Endothelial cell of umbilical vein (primary cell): Measurements from ENCODE around the gene MOXD1. TPM values are rescaled to one million over a fixed set of nuclear protein-coding genes. Genes with fewer than 3 reads are reported as not detected.

ENCODE experiments used
- BruUV-seq: library from RNA; stranded (reverse); fragments of 400-500 nt; replicated peaks from 2 replicates; lab custom pipeline; 2021; lab: Mats Ljungman, UMichigan
- CTCF ChIA-PET: fragments of 300-600, 350-600 bp; sonication (Branson Sonifier 250); formaldehyde crosslinking; loops from one replicate; lab custom pipeline; 2021; ENCODE audit warnings: antibody characterized with exemption, inconsistent platforms; lab: Charles Lee
- POLR2A ChIA-PET: fragments of 300-600, 350-600 bp; sonication (Branson Sonifier 250); formaldehyde crosslinking; loops from one replicate; lab custom pipeline; 2021; ENCODE audit warnings: antibody characterized with exemption, inconsistent platforms; lab: Charles Lee
- DNase-seq: peaks from one replicate; pipeline ENCODE4 v3.0.0-alpha.2; 2011; ENCODE audit warnings: low read depth, low spot score
- FAIRE-seq: peaks from 2 replicates; lab custom pipeline; 2011; peaks lifted over from hg19 to GRCh38; lab: Jason Lieb, UNC
- H2AFZ ChIP-seq: 2 replicates; pipeline ENCODE4 v1.6.0; 2012; ENCODE audit warnings: low read depth, low read length, control low read depth, inconsistent platforms
- H3K27ac ChIP-seq: 2 replicates; pipeline ENCODE4 v1.5.1; 2011; ENCODE audit warnings: low read depth, mild to moderate bottlenecking, control low read depth, low read length, moderate library complexity; ENCODE audit not compliant: insufficient read depth
- H3K27me3 ChIP-seq, 2 experiments: 2 replicates each; pipeline versions ENCODE4 v1.6.0 to v1.6.1; 2011; ENCODE audit warnings: low read length in 2 of 2, mixed read lengths in 1 of 2; ENCODE audit not compliant: control insufficient read depth in 2 of 2, insufficient read depth in 2 of 2
- H3K36me3 ChIP-seq, 2 experiments: 2 replicates in 1 of 2; 3 replicates in 1 of 2; pipeline ENCODE4 v1.5.1; 2011; ENCODE audit warnings: low read length in 2 of 2, mild to moderate bottlenecking in 1 of 2, moderate library complexity in 1 of 2; ENCODE audit not compliant: control insufficient read depth in 2 of 2, insufficient read depth in 2 of 2; ENCODE audit errors: extremely low read depth in 1 of 2
- H3K4me1 ChIP-seq: 3 replicates; pipeline ENCODE4 v1.5.1; 2011; ENCODE audit warnings: mild to moderate bottlenecking, low read length; ENCODE audit not compliant: control insufficient read depth, insufficient read depth; ENCODE audit errors: extremely low read depth
- H3K4me2 ChIP-seq: 2 replicates; pipeline ENCODE4 v1.6.1; 2011; ENCODE audit warnings: low read length, control low read depth, mixed read lengths; ENCODE audit not compliant: insufficient read depth
- H3K4me3 ChIP-seq, 3 experiments: fragments of 200-600 bp in 1 of 3; sonication (generic), shearing (Covaris generic) in 1 of 3; replicated peaks in 1 of 3; 2 replicates each; pipeline ENCODE4 v1.5.1; 2011 to 2016; ENCODE audit warnings: control low read depth in 3 of 3, low read length in 3 of 3, mild to moderate bottlenecking in 2 of 3, inconsistent platforms in 1 of 3, low read depth in 1 of 3, moderate library complexity in 1 of 3; ENCODE audit not compliant: insufficient read depth in 1 of 3
- H3K79me2 ChIP-seq: 2 replicates; pipeline ENCODE4 v1.6.0; 2012; ENCODE audit warnings: low read length, inconsistent platforms; ENCODE audit not compliant: control insufficient read depth, insufficient read depth
- H3K9ac ChIP-seq: replicated peaks from 2 replicates; pipeline ENCODE3; 2011; ENCODE audit warnings: low read length, control low read depth; ENCODE audit not compliant: insufficient read depth; ENCODE audit errors: extremely low read depth
- H3K9me1 ChIP-seq: replicated peaks from 3 replicates; pipeline ENCODE4 v1.6.0; 2011; ENCODE audit warnings: mild to moderate bottlenecking, low read length; ENCODE audit not compliant: control insufficient read depth, insufficient read depth; ENCODE audit errors: extremely low read depth
- H3K9me3 ChIP-seq: replicated peaks from 2 replicates; pipeline ENCODE4 v1.5.1; 2012; ENCODE audit warnings: low read length, inconsistent platforms; ENCODE audit not compliant: control insufficient read depth, insufficient read depth
- H4K20me1 ChIP-seq: replicated peaks from 2 replicates; pipeline ENCODE3; 2011; ENCODE audit warnings: mild to moderate bottlenecking, low read length; ENCODE audit not compliant: control insufficient read depth, insufficient read depth; ENCODE audit errors: extremely low read depth
- EZH2 ChIP-seq: IDR thresholded peaks from 2 replicates; pipeline ENCODE4 v1.6.1; 2012; ENCODE audit warnings: borderline replicate concordance, low read depth, mild to moderate bottlenecking, moderate library complexity, low read length, inconsistent platforms; ENCODE audit not compliant: severe bottlenecking
- FOS ChIP-seq: IDR thresholded peaks from 2 replicates; pipeline ENCODE4 v1.6.1; 2011; ENCODE audit warnings: mild to moderate bottlenecking, low read length, moderate library complexity, borderline replicate concordance; ENCODE audit not compliant: insufficient read depth
- GATA2 ChIP-seq: IDR thresholded peaks from 2 replicates; pipeline ENCODE4 v1.7.0; 2011; ENCODE audit warnings: low read depth, mild to moderate bottlenecking, moderate library complexity, mixed read lengths, low read length; ENCODE audit not compliant: insufficient read length, insufficient read depth
- JUN ChIP-seq: IDR thresholded peaks from 2 replicates; pipeline ENCODE4 v1.6.1; 2011; ENCODE audit warnings: borderline replicate concordance, low read depth; ENCODE audit not compliant: insufficient read length, insufficient read depth
- MYC ChIP-seq: IDR thresholded peaks from one replicate; pipeline ENCODE4 v1.6.1; 2011; ENCODE audit warnings: mild to moderate bottlenecking, low read depth, low read length
- POLR2A ChIP-seq: IDR thresholded peaks from 2 replicates; pipeline ENCODE4 v1.6.1; 2012; ENCODE audit warnings: low read depth, mild to moderate bottlenecking, control low read depth, low read length
- POLR2AphosphoS5 ChIP-seq: IDR thresholded peaks from 2 replicates; pipeline ENCODE4 v1.6.1; 2012; ENCODE audit warnings: low read depth, mild to moderate bottlenecking, control low read depth, low read length, moderate library complexity; ENCODE audit not compliant: insufficient read depth
- dilution Hi-C: fragments of 300-500 bp; cut with MboI; formaldehyde crosslinking; loops from one replicate; pipeline ENCODE4 v1.15.0; 2019; ENCODE audit warnings: low sequenced_read_pairs; ENCODE audit not compliant: extremely low pct_ligation_motif_present
- intact Hi-C: fragments of 100-400 bp; cut with micrococcal nuclease; formaldehyde crosslinking; loops from one replicate; pipeline ENCODE4 v1.10.0; 2022
- polyA plus RNA-seq, 4 experiments: library from polyadenylated mRNA; depleted of rRNA in 3 of 4; stranded (reverse) in 3 of 4; unstranded in 1 of 4; fragments of >200 nt; gene quantifications; 2 replicates each; pipeline versions ENCODE4 v1.2.1 to v1.2.3, GENCODE V29; 2011 to 2012; ENCODE audit warnings: missing spikeins in 1 of 4
- total RNA-seq: library from RNA; stranded (reverse); gene quantifications from 2 replicates; pipeline ENCODE4 v1.2.3, GENCODE V29; 2021
- TF ChIP-seq, protein P1 (sequence below): IDR thresholded peaks from 2 replicates; pipeline ENCODE4 v1.6.1; 2011; ENCODE audit not compliant: insufficient read depth, insufficient read length
- TF ChIP-seq, protein P2 (sequence below), 2 donors: IDR thresholded peaks; 1 replicate in 1 of 2; 2 replicates in 1 of 2; pipeline ENCODE4 v1.5.1; 2011; ENCODE audit warnings: low read length in 2 of 2, mild to moderate bottlenecking in 2 of 2, moderate library complexity in 2 of 2, control low read depth in 1 of 2, inconsistent platforms in 1 of 2, low read depth in 1 of 2; ENCODE audit not compliant: insufficient read depth in 1 of 2; ENCODE audit errors: extremely low read depth in 1 of 2

MOXD1 gene
- total and polyA plus RNA-seq, 2 donors (not counting 3 experiments of a cell fraction or from before 2014, with no cell fraction given), result 0.01 TPM; not detected in 1

DNA sequence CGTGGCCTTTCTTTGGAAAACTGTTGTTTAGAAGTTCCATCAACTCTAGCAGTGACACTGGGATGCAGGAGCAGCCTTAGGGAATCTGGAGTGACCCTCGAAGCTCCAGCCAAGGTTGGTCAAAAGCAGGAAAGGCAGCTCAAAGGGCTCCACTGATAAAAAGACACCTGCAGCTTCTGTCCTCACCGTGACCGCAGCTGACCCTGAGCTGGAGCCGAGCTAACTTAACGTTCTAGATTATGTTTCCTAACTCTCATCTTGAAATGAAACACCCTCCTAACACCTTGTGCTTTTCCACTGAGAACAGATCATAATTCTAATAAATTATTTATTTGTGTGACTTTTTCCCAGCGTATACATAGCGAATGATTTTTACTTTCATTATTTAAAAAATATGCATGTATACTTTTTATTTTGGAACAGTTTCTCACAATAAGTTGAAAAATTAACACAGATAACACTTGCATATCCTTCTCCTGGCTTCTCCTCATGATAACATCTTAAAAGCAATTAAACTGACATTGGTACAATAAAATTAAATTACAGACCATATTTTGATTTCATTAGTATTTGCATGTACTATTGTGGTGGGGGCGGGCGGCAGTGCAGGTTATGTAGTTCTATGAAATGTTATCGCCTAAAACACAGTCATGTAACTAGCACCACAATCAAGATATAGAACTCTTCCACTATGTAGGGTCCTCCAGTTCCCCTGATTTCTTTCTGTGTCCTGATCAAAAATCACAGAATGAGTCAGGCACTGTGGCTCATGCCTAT lies 116.1 kb downstream of the MOXD1 start:
- H3K9ac ChIP-seq, result no peak overlapping the region
- H3K4me3 ChIP-seq, result no peak overlapping the region
- no peaks in the 10 kb centered on the region for H3K36me3 ChIP-seq
- H3K79me2 ChIP-seq, result no peaks in the 10 kb centered on the region
- no TSS peak for BruUV-seq
- dilution Hi-C loops, result no loop called here
- CTCF ChIA-PET, result interaction anchor here (1.0 to 9.6 kb wide), 7 partner anchors 10 to 370 kb away, joined by 3 to 360 read pairs (median 6); no protein-coding TSS in a partner anchor
- peaks cover 2 to 10% of the 10 kb centered on the region in 2 experiments for H3K27me3 ChIP-seq
- DNase-seq (no peak), FAIRE-seq (no peak)
- TF ChIP-seq EZH2 (no peak), MYC (no peak), GATA2 (no peak), POLR2A (no peak), POLR2AphosphoS5 (no peak), FOS (no peak), JUN (no peak)
- TF ChIP-seq, protein P1, sequence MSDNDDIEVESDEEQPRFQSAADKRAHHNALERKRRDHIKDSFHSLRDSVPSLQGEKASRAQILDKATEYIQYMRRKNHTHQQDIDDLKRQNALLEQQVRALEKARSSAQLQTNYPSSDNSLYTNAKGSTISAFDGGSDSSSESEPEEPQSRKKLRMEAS, result no peak
- TF ChIP-seq, protein P2, sequence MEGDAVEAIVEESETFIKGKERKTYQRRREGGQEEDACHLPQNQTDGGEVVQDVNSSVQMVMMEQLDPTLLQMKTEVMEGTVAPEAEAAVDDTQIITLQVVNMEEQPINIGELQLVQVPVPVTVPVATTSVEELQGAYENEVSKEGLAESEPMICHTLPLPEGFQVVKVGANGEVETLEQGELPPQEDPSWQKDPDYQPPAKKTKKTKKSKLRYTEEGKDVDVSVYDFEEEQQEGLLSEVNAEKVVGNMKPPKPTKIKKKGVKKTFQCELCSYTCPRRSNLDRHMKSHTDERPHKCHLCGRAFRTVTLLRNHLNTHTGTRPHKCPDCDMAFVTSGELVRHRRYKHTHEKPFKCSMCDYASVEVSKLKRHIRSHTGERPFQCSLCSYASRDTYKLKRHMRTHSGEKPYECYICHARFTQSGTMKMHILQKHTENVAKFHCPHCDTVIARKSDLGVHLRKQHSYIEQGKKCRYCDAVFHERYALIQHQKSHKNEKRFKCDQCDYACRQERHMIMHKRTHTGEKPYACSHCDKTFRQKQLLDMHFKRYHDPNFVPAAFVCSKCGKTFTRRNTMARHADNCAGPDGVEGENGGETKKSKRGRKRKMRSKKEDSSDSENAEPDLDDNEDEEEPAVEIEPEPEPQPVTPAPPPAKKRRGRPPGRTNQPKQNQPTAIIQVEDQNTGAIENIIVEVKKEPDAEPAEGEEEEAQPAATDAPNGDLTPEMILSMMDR (IDR thresholded peaks at IDR 0.05; ENCODE audit: extremely low read depth in 1 of 2, insufficient read depth in 1 of 2, low read depth in 1 of 2, low read length in 2 of 2), result no peak
- H3K4me2 ChIP-seq, result no peak overlapping the region
- no peak overlapping the region for H2AFZ ChIP-seq
- POLR2A ChIA-PET, result no interaction called here
- intact Hi-C loops, result no loop called here
- H3K9me3 ChIP-seq, result no peaks in the 10 kb centered on the region
- H3K9me1 ChIP-seq, result no peaks in the 10 kb centered on the region
- H3K27ac ChIP-seq, result no peak overlapping the region
- no peaks in the 10 kb centered on the region for H3K4me1 ChIP-seq
- H4K20me1 ChIP-seq, result no peaks in the 10 kb centered on the region
